Keratinocyte (primary cell): ENCODE results near the gene MBNL2. TPM values are rescaled to one million over a fixed set of nuclear protein-coding genes. Genes with fewer than 3 reads are reported as not detected.

Experiments used
- DNase-seq: peaks from one replicate; pipeline ENCODE4 v3.0.0-alpha.2; 2011; ENCODE audit warnings: low read depth, missing footprints, low spot score
- FAIRE-seq: peaks from 2 replicates; lab custom pipeline; 2011; peaks lifted over from hg19 to GRCh38; lab: Jason Lieb, UNC
- H2AFZ ChIP-seq: 2 replicates; pipeline ENCODE4 v1.6.0; 2012; ENCODE audit warnings: low read length, control low read depth, inconsistent platforms; ENCODE audit not compliant: control insufficient read depth
- H3K27ac ChIP-seq: 2 replicates; pipeline ENCODE4 v1.5.1; 2011; ENCODE audit warnings: low read length; ENCODE audit not compliant: control insufficient read depth, insufficient read depth
- H3K27me3 ChIP-seq: 3 replicates; pipeline ENCODE4 v1.6.0; 2011; ENCODE audit warnings: low read length; ENCODE audit not compliant: control insufficient read depth, insufficient read depth; ENCODE audit errors: extremely low read depth
- H3K36me3 ChIP-seq, 2 experiments: 2 replicates in 1 of 2; 3 replicates in 1 of 2; pipeline ENCODE4 v1.5.1; 2011; ENCODE audit warnings: low read length in 2 of 2, mild to moderate bottlenecking in 1 of 2; ENCODE audit not compliant: control insufficient read depth in 2 of 2, insufficient read depth in 2 of 2; ENCODE audit errors: extremely low read depth in 1 of 2
- H3K4me1 ChIP-seq: 3 replicates; pipeline ENCODE4 v1.5.1; 2011; ENCODE audit warnings: low read length; ENCODE audit not compliant: control insufficient read depth, insufficient read depth; ENCODE audit errors: extremely low read depth
- H3K4me2 ChIP-seq: 3 replicates; pipeline ENCODE4 v1.6.0; 2011; ENCODE audit warnings: low read depth, low read length; ENCODE audit not compliant: control insufficient read depth, insufficient read depth; ENCODE audit errors: extremely low read depth
- H3K4me3 ChIP-seq, 3 experiments: fragments of 200-600 bp in 1 of 3; sonication (generic) in 1 of 3; 2 replicates in 2 of 3; 3 replicates in 1 of 3; pipeline ENCODE4 v1.5.1; 2011 to 2016; ENCODE audit warnings: low read length in 3 of 3, mild to moderate bottlenecking in 3 of 3, control low read depth in 2 of 3, inconsistent platforms in 1 of 3, low read depth in 1 of 3, mixed read lengths in 1 of 3, mixed run types in 1 of 3, moderate library complexity in 1 of 3; ENCODE audit not compliant: control insufficient read depth in 2 of 3, insufficient read depth in 2 of 3; ENCODE audit errors: extremely low read depth in 1 of 3
- H3K79me2 ChIP-seq: 2 replicates; pipeline ENCODE4 v1.6.0; 2012; ENCODE audit warnings: low read length; ENCODE audit not compliant: control insufficient read depth, insufficient read depth
- H3K9ac ChIP-seq: 3 replicates; pipeline ENCODE4 v1.6.0; 2011; ENCODE audit warnings: low read length; ENCODE audit not compliant: control insufficient read depth, insufficient read depth; ENCODE audit errors: extremely low read depth
- H3K9me1 ChIP-seq: 3 replicates; pipeline ENCODE4 v1.6.0; 2011; ENCODE audit warnings: low read length; ENCODE audit not compliant: control insufficient read depth, insufficient read depth; ENCODE audit errors: extremely low read depth
- H3K9me3 ChIP-seq: 2 replicates; pipeline ENCODE4 v1.5.1; 2012; ENCODE audit warnings: low read depth, low read length; ENCODE audit not compliant: control insufficient read depth
- H4K20me1 ChIP-seq: 3 replicates; pipeline ENCODE4 v1.6.0; 2011; ENCODE audit warnings: low read length; ENCODE audit not compliant: control insufficient read depth, insufficient read depth; ENCODE audit errors: extremely low read depth
- CTCF ChIP-seq, 3 experiments: IDR thresholded peaks in 1 of 3; conservative IDR thresholded peaks in 1 of 3; optimal IDR thresholded peaks in 1 of 3; 2 replicates in 2 of 3; 3 replicates in 1 of 3; pipeline versions ENCODE3 to v1.5.1; 2011; ENCODE audit warnings: low read length in 3 of 3, mild to moderate bottlenecking in 3 of 3, moderate library complexity in 2 of 3, control low read depth in 1 of 3, inconsistent platforms in 1 of 3; ENCODE audit not compliant: insufficient read depth in 2 of 3; ENCODE audit errors: extremely low read depth in 1 of 3
- EZH2 ChIP-seq: IDR thresholded peaks from one replicate; pipeline ENCODE4 v1.6.1; 2012; ENCODE audit warnings: inconsistent platforms, mild to moderate bottlenecking, low read length, moderate library complexity
- dilution Hi-C: fragments of 300-500 bp; cut with MboI; formaldehyde crosslinking; loops from one replicate; pipeline ENCODE4 v1.7.0; 2020; ENCODE audit warnings: low sequenced_read_pairs; ENCODE audit not compliant: extremely low pct_ligation_motif_present
- polyA plus RNA-seq, 5 experiments: library from polyadenylated mRNA; depleted of rRNA in 3 of 5; stranded (reverse) in 3 of 5; stranded (forward) in 1 of 5; unstranded in 1 of 5; fragments of >200 nt; gene quantifications; 1 replicate in 1 of 5; 2 replicates in 3 of 5; 3 replicates in 1 of 5; pipeline versions ENCODE4 v1.2.1 to v1.2.3, GENCODE V29; 2011 to 2012; ENCODE audit warnings: missing spikeins in 2 of 5, low read depth in 1 of 5, low replicate concordance in 1 of 5

Gene MBNL2
- polyA plus RNA-seq, 1 donor (not counting 4 experiments of a cell fraction or from before 2014, with no cell fraction given): 28.4 TPM

GRCh38 chr13:97321616-97322321 is 99.6 kb downstream of the MBNL2 start:
- no peaks in the 10 kb centered on the region for H4K20me1 ChIP-seq
- H3K9me3 ChIP-seq: no peaks in the 10 kb centered on the region
- no peak overlapping the region for H3K27ac ChIP-seq
- no peak overlapping the region for H3K4me3 ChIP-seq
- dilution Hi-C loops: no loop called here
- peaks cover 0 to 3% of the 10 kb centered on the region in 2 experiments for H3K36me3 ChIP-seq
- no peak overlapping the region for H2AFZ ChIP-seq
- TF ChIP-seq EZH2: no peak
- TF ChIP-seq CTCF (optimal IDR thresholded peaks at IDR 0.05 in 1 of 3, IDR thresholded peaks at IDR 0.05 in 1 of 3, conservative IDR thresholded peaks at IDR 0.05 in 1 of 3; ENCODE audit: extremely low read depth in 1 of 3, insufficient read depth in 2 of 3, low read length in 3 of 3): peak in 1 of 3 experiments; percentile 8
- no peaks in the 10 kb centered on the region for H3K27me3 ChIP-seq
- DNase-seq (no peak), FAIRE-seq (no peak)
- peaks cover 15% of the 10 kb centered on the region for H3K4me1 ChIP-seq
- H3K9me1 ChIP-seq: no peaks in the 10 kb centered on the region
- H3K4me2 ChIP-seq: no peak overlapping the region
- H3K9ac ChIP-seq: no peak overlapping the region
- H3K79me2 ChIP-seq: peaks cover 2% of the 10 kb centered on the region

GRCh38 chr13:97322740-97323342 is 100.7 kb downstream of the MBNL2 start:
- no peak overlapping the region for H3K27ac ChIP-seq
- H3K4me1 ChIP-seq: peaks cover 25% of the 10 kb centered on the region
- no peak overlapping the region for H2AFZ ChIP-seq
- no peaks in the 10 kb centered on the region for H3K9me1 ChIP-seq
- H3K9ac ChIP-seq: no peak overlapping the region
- no peaks in the 10 kb centered on the region for H3K27me3 ChIP-seq
- TF ChIP-seq CTCF (optimal IDR thresholded peaks at IDR 0.05 in 1 of 3, IDR thresholded peaks at IDR 0.05 in 1 of 3, conservative IDR thresholded peaks at IDR 0.05 in 1 of 3; ENCODE audit: extremely low read depth in 1 of 3, insufficient read depth in 2 of 3, low read length in 3 of 3) (no peak), EZH2 (no peak)
- peaks cover 0 to 3% of the 10 kb centered on the region in 2 experiments for H3K36me3 ChIP-seq
- no peaks in the 10 kb centered on the region for H4K20me1 ChIP-seq
- no peak overlapping the region for H3K4me3 ChIP-seq
- H3K4me2 ChIP-seq: no peak overlapping the region
- no peak for FAIRE-seq
- no peaks in the 10 kb centered on the region for H3K9me3 ChIP-seq
- H3K79me2 ChIP-seq: no peaks in the 10 kb centered on the region
- dilution Hi-C loops: no loop called here
- DNase-seq: no peak
